OCI-LY3 (cell line): ENCODE measurements around the gene LSM14B.
"Not testable (repeated sequence)": the region's sequence is repeated elsewhere in the genome, so short reads cannot be mapped to it uniquely, and the experiment has no call there.

Source experiments
- H2AFZ ChIP-seq: fragments of 200-600, 300-600 bp; shearing (Covaris generic); 2 replicates; pipeline ENCODE4 v1.6.0; 2014; ENCODE audit warnings: antibody characterized with exemption, low read depth, low read length
- H3K27ac ChIP-seq: fragments of 200-600, 300-600 bp; sonication (generic); 2 replicates; pipeline ENCODE4 v1.5.1; 2014; ENCODE audit warnings: mild to moderate bottlenecking, low read length, moderate library complexity, mixed read lengths
- H3K27me3 ChIP-seq: fragments of 200-600, 300-600 bp; sonication (generic); 2 replicates; pipeline ENCODE4 v1.6.1; 2014; ENCODE audit warnings: low read depth, low read length, mixed read lengths
- H3K36me3 ChIP-seq: fragments of 200-600, 300-600 bp; sonication (generic); replicated peaks from 2 replicates; pipeline ENCODE3; 2014; ENCODE audit warnings: low read depth, low read length, mixed read lengths
- H3K4me1 ChIP-seq: fragments of 300-600, 200-600 bp; sonication (generic); 2 replicates; pipeline ENCODE4 v1.6.1; 2014; ENCODE audit warnings: low read length, mixed read lengths
- H3K4me2 ChIP-seq: fragments of 200-600, 300-600 bp; sonication (generic); 2 replicates; pipeline ENCODE4 v1.6.1; 2014; ENCODE audit warnings: low read length, mixed read lengths
- H3K4me3 ChIP-seq: fragments of 300-600, 200-600 bp; sonication (generic); 2 replicates; pipeline ENCODE4 v1.5.1; 2014; ENCODE audit warnings: antibody characterized with exemption, mild to moderate bottlenecking, low read length, moderate library complexity
- H3K79me2 ChIP-seq: fragments of 300-600, 200-600 bp; shearing (Covaris generic); 2 replicates; pipeline ENCODE4 v1.6.1; 2014; ENCODE audit warnings: mild to moderate bottlenecking, low read length, mixed read lengths
- H3K9ac ChIP-seq: fragments of 300-600, 200-600 bp; shearing (Covaris generic); 2 replicates; pipeline ENCODE4 v1.6.0; 2014; ENCODE audit warnings: mild to moderate bottlenecking, low read length, moderate library complexity
- H3K9me3 ChIP-seq: fragments of 200-600, 300-600 bp; shearing (Covaris generic); 2 replicates; pipeline ENCODE4 v1.6.1; 2014; ENCODE audit warnings: low read length, mixed read lengths; ENCODE audit not compliant: insufficient read depth
- H4K20me1 ChIP-seq: fragments of 200-600, 300-600 bp; sonication (generic); 2 replicates; pipeline ENCODE4 v1.6.1; 2016; ENCODE audit warnings: low read length, mixed read lengths; ENCODE audit not compliant: insufficient read depth
- CTCF ChIP-seq: fragments of 200-600, 300-600 bp; sonication (generic); IDR thresholded peaks from 2 replicates; pipeline ENCODE4 v1.5.1; 2014; ENCODE audit warnings: antibody characterized with exemption, low read length, low read depth
- EZH2phosphoT487 ChIP-seq: fragments of 200-600 bp; shearing (Covaris generic); IDR thresholded peaks from 2 replicates; pipeline ENCODE4 v1.6.1; 2018; ENCODE audit warnings: antibody characterized with exemption, mixed run types, low read depth

LSM14B gene

GRCh38 chr20:62105592-62105991, 16.7 kb upstream of the LSM14B start:
- Histone ChIP-seq H3K36me3 (no peaks in the 10 kb centered on the region), H3K4me1 (no peaks in the 10 kb centered on the region), H3K9ac (no peak overlapping the region), H3K27ac (no peak overlapping the region), H4K20me1 (no peaks in the 10 kb centered on the region), H3K9me3 (peaks cover 14% of the 10 kb centered on the region), H3K79me2 (no peaks in the 10 kb centered on the region), H3K4me2 (no peak overlapping the region), H2AFZ (no peak overlapping the region), H3K27me3 (no peaks in the 10 kb centered on the region), H3K4me3 (no peak overlapping the region)
- no peak for TF ChIP-seq EZH2phosphoT487
- no peak for TF ChIP-seq CTCF

GRCh38 chr20:62111148-62111547, 11.1 kb upstream of the LSM14B start:
- Histone ChIP-seq H2AFZ (no peak overlapping the region), H3K36me3 (no peaks in the 10 kb centered on the region), H3K4me2 (no peak overlapping the region), H3K9me3 (peaks cover 20% of the 10 kb centered on the region), H3K27me3 (no peaks in the 10 kb centered on the region), H3K4me3 (no peak overlapping the region), H3K4me1 (no peaks in the 10 kb centered on the region), H3K9ac (no peak overlapping the region), H3K27ac (no peak overlapping the region), H3K79me2 (no peaks in the 10 kb centered on the region), H4K20me1 (no peaks in the 10 kb centered on the region)
- TF ChIP-seq CTCF = no peak

GRCh38 chr20:62112368-62112767, 9.9 kb upstream of the LSM14B start:
- Histone ChIP-seq H3K4me3 (no peak overlapping the region), H3K9ac (no peak overlapping the region), H2AFZ (no peak overlapping the region), H3K4me1 (no peaks in the 10 kb centered on the region), H3K79me2 (no peaks in the 10 kb centered on the region), H3K27ac (no peak overlapping the region), H3K4me2 (no peak overlapping the region), H3K9me3 (peaks cover 20% of the 10 kb centered on the region), H3K36me3 (no peaks in the 10 kb centered on the region), H3K27me3 (no peaks in the 10 kb centered on the region), H4K20me1 (no peaks in the 10 kb centered on the region)
- TF ChIP-seq EZH2phosphoT487 (no peak), CTCF (no peak)

- Histone ChIP-seq H3K4me3 (no peak overlapping the region), H3K27me3 (no peaks in the 10 kb centered on the region)
Measured at GRCh38 chr20:62114894-62115293, 7.4 kb upstream of the LSM14B start.

GRCh38 chr20:62115800-62116407, 6.4 kb upstream of the LSM14B start:
- H3K4me1 ChIP-seq, H3K27ac ChIP-seq, H3K36me3 ChIP-seq, H3K4me2 ChIP-seq, H4K20me1 ChIP-seq, H2AFZ ChIP-seq, H3K9ac ChIP-seq, H3K27me3 ChIP-seq, H3K79me2 ChIP-seq, H3K4me3 ChIP-seq: not testable (repeated sequence)
- H3K9me3 ChIP-seq = peaks cover 11% of the 10 kb centered on the region

More at GRCh38 chr20:62114894-62115293, 7.4 kb upstream of the LSM14B start:
- no peak overlapping the region for H3K9ac ChIP-seq
- H3K4me1 ChIP-seq = no peaks in the 10 kb centered on the region
- no peak overlapping the region for H3K4me2 ChIP-seq
- no peaks in the 10 kb centered on the region for H3K36me3 ChIP-seq
- no peak overlapping the region for H3K27ac ChIP-seq
- H3K9me3 ChIP-seq = peaks cover 12% of the 10 kb centered on the region
- no peak overlapping the region for H2AFZ ChIP-seq
- no peaks in the 10 kb centered on the region for H4K20me1 ChIP-seq
- TF ChIP-seq CTCF = no peak
- no peak for TF ChIP-seq EZH2phosphoT487
- no peaks in the 10 kb centered on the region for H3K79me2 ChIP-seq
